Measurements from ENCODE around the gene SULT1A2. TPM values are rescaled to one million over a fixed set of nuclear protein-coding genes. Genes with fewer than 3 reads are reported as not detected.

SULT1A2 gene
- polyA plus RNA-seq, 1 of the 3 experiments (the other 2 are of a cell fraction): 0.07 TPM

DNA sequence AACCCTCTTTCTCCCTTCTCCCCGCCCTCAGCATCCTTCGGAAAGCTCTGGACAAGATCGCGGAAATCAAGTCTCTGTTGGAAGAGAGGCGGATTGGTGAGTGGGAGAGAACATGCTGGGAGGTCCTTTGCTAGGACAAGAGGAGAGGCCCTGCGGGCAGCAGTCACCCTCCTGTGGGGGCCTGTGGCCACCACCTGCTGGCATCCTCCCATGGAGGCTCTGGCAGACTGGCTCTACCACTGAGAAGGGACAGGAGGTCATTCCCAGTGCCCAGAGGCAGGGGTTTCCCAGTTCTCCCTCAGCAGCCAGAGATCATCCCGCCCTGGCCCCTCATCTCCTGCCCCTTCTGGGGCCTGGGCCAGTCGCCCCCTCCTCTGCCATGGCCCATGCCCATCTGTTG is 7.8 kb downstream of the SULT1A2 start:
- 87% methylated on average over 6 of the region's 8 CpGs for WGBS (ENCODE audit: low lambda C conversion rate)
- H3K9me3 ChIP-seq: no peaks in the 10 kb centered on the region
- H3K36me3 ChIP-seq (replicated peaks in 1 of 2; ENCODE audit: control insufficient read depth in 1 of 2, insufficient read depth in 2 of 2, low read length in 1 of 2): peaks cover 0 to 8% of the 10 kb centered on the region in 2 experiments
- H3K79me2 ChIP-seq (ENCODE audit: insufficient read depth): no peaks in the 10 kb centered on the region
- TF ChIP-seq EZH2phosphoT487 (IDR thresholded peaks at IDR 0.05; ENCODE audit: borderline replicate concordance, low read depth) (no peak), IRF3 (IDR thresholded peaks at IDR 0.05; ENCODE audit: low read depth, low read length) (no peak), FOXM1 (IDR thresholded peaks at IDR 0.05; ENCODE audit: low read depth) (no peak), NRF1 (IDR thresholded peaks at IDR 0.05; ENCODE audit: low read depth, low read length) (no peak), TAF1 (IDR thresholded peaks at IDR 0.05; ENCODE audit: borderline replicate concordance, low read depth, low read length) (no peak), NFIC (IDR thresholded peaks at IDR 0.05; ENCODE audit: borderline replicate concordance) (no peak), RCOR1 (IDR thresholded peaks at IDR 0.05; ENCODE audit: low read length) (no peak), EP300 (IDR thresholded peaks at IDR 0.05; ENCODE audit: borderline replicate concordance in 1 of 2, low read depth in 1 of 2, low read length in 1 of 2) (no peak), GABPA (IDR thresholded peaks at IDR 0.05; ENCODE audit: low read depth) (no peak), CTCF (IDR thresholded peaks at IDR 0.05) (no peak), MEF2A (IDR thresholded peaks at IDR 0.05; ENCODE audit: borderline replicate concordance, low read depth) (no peak), CHD2 (IDR thresholded peaks at IDR 0.05; ENCODE audit: low read length, partially characterized antibody) (no peak), ELF1 (IDR thresholded peaks at IDR 0.05) (no peak), PBX3 (IDR thresholded peaks at IDR 0.05) (no peak), RXRA (IDR thresholded peaks at IDR 0.05; ENCODE audit: borderline replicate concordance, low read depth) (no peak), POLR2AphosphoS5 (IDR thresholded peaks at IDR 0.05; ENCODE audit: low read depth, low read length) (no peak)
- TF ChIP-seq, protein P1, sequence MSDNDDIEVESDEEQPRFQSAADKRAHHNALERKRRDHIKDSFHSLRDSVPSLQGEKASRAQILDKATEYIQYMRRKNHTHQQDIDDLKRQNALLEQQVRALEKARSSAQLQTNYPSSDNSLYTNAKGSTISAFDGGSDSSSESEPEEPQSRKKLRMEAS (IDR thresholded peaks at IDR 0.05; ENCODE audit: low read depth): no peak
- TF ChIP-seq, protein P2, sequence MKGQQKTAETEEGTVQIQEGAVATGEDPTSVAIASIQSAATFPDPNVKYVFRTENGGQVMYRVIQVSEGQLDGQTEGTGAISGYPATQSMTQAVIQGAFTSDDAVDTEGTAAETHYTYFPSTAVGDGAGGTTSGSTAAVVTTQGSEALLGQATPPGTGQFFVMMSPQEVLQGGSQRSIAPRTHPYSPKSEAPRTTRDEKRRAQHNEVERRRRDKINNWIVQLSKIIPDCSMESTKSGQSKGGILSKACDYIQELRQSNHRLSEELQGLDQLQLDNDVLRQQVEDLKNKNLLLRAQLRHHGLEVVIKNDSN (IDR thresholded peaks at IDR 0.05; ENCODE audit: borderline replicate concordance, low read depth): no peak
- TF ChIP-seq, protein P3, sequence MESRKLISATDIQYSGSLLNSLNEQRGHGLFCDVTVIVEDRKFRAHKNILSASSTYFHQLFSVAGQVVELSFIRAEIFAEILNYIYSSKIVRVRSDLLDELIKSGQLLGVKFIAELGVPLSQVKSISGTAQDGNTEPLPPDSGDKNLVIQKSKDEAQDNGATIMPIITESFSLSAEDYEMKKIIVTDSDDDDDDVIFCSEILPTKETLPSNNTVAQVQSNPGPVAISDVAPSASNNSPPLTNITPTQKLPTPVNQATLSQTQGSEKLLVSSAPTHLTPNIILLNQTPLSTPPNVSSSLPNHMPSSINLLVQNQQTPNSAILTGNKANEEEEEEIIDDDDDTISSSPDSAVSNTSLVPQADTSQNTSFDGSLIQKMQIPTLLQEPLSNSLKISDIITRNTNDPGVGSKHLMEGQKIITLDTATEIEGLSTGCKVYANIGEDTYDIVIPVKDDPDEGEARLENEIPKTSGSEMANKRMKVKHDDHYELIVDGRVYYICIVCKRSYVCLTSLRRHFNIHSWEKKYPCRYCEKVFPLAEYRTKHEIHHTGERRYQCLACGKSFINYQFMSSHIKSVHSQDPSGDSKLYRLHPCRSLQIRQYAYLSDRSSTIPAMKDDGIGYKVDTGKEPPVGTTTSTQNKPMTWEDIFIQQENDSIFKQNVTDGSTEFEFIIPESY (IDR thresholded peaks at IDR 0.05; ENCODE audit: borderline replicate concordance, low read depth): no peak
- ChIA-PET CTCF (no interaction called here), POLR2A (no interaction called here)
- H2AFZ ChIP-seq (ENCODE audit: low read depth): no peak overlapping the region
- no peaks in the 10 kb centered on the region for H4K20me1 ChIP-seq (ENCODE audit: insufficient read depth)
- no peak overlapping the region for H3K4me3 ChIP-seq (ENCODE audit: low read depth in 2 of 2, low read length in 1 of 2)
- H3K4me1 ChIP-seq (ENCODE audit: control insufficient read depth in 1 of 2, insufficient read depth in 2 of 2, low read depth in 1 of 2, low read length in 1 of 2): no peaks in the 10 kb centered on the region
- H3K27me3 ChIP-seq (ENCODE audit: insufficient read depth): no peaks in the 10 kb centered on the region
- H3K4me2 ChIP-seq: no peak overlapping the region
- H3K9me2 ChIP-seq: no peaks in the 10 kb centered on the region
- DNase-seq: no peak
- no peak overlapping the region for H3K27ac ChIP-seq (ENCODE audit: low read depth in 2 of 2, low read length in 1 of 2)
- H3K9ac ChIP-seq: no peak overlapping the region
- H3F3A ChIP-seq (replicated peaks; ENCODE audit: insufficient read depth): no peaks in the 10 kb centered on the region

Data from SK-N-SH (cell line).